Left lobe of liver (tissue), 2 donors: ENCODE data around the gene NIP7. TPM values are rescaled to one million over a fixed set of nuclear protein-coding genes. Genes with fewer than 3 reads are reported as not detected.
"Not testable (repeated sequence)": the region's sequence is repeated elsewhere in the genome, so short reads cannot be mapped to it uniquely, and the experiment has no call there.

Source experiments
- ATAC-seq: fragments of 200-7000 bp; cut with Tn5 transposase; one replicate; pipeline ENCODE4 v1.9.1; 2020; ENCODE audit warnings: mild to moderate bottlenecking, moderate library complexity
- DNase-seq: peaks from one replicate; pipeline ENCODE4 v3.0.0-alpha.2; 2020; ENCODE audit warnings: low spot score
- total RNA-seq: library from RNA; stranded (reverse); gene quantifications from one replicate; pipeline ENCODE4 v1.2.1, GENCODE V29; 2021
- donor health status: DM: no; HTN: no; CAD: no; lungs with moderate emphysema.
- donor health status: DM: no; HTN: yes; CAD: no.

Gene NIP7
- total RNA-seq, 1 donor from 2014 or later: 8.1 TPM

GRCh38 chr16:69338557-69339288 lies 849 bp upstream of the NIP7 start:
- peak; percentile 1 for ATAC-seq

GRCh38 chr16:69340095-69340644 lies 598 bp downstream of the NIP7 start:
- no peak for ATAC-seq

More at GRCh38 chr16:69338557-69339288, 849 bp upstream of the NIP7 start:
- no peak for DNase-seq

GRCh38 chr16:69344171-69344570 lies 4.6 kb downstream of the NIP7 start:
- no peak for DNase-seq
- ATAC-seq: no peak

More at GRCh38 chr16:69340095-69340644, 598 bp downstream of the NIP7 start:
- DNase-seq: no peak

GRCh38 chr16:69345923-69346322 lies 6.4 kb downstream of the NIP7 start:
- ATAC-seq (no peak), DNase-seq (no peak)

GRCh38 chr16:69346683-69347082 lies 7.1 kb downstream of the NIP7 start:
- DNase-seq: no peak
- ATAC-seq: no peak

GRCh38 chr16:69348222-69348621 lies 8.7 kb downstream of the NIP7 start:
- DNase-seq (no peak), ATAC-seq (no peak)

- ATAC-seq (no peak), DNase-seq (no peak)
Observed at GRCh38 chr16:69349536-69349935, 10.0 kb downstream of the NIP7 start.

GRCh38 chr16:69350536-69351133 lies 11.1 kb downstream of the NIP7 start:
- DNase-seq (no peak), ATAC-seq (peak; percentile 13)

GRCh38 chr16:69351309-69352027 lies 11.9 kb downstream of the NIP7 start, which contains the start of gene TMED6:
TMED6 (minus strand) TSS chr16:69351786; CDS start chr16:69351753, 33 bp downstream.
- DNase-seq (peak; percentile 74), ATAC-seq (peak; percentile 95)

- not testable (repeated sequence) for DNase-seq, ATAC-seq
Observed at GRCh38 chr16:69360070-69360469, 20.5 kb downstream of the NIP7 start.

GRCh38 chr16:69363281-69363717 lies 23.7 kb downstream of the NIP7 start:
- ATAC-seq: peak; percentile 62
- no peak for DNase-seq

GRCh38 chr16:69364088-69364487 lies 24.5 kb downstream of the NIP7 start:
- no peak for ATAC-seq

GRCh38 chr16:69365901-69366300 lies 26.3 kb downstream of the NIP7 start:
- DNase-seq (no peak), ATAC-seq (no peak)

More at GRCh38 chr16:69364088-69364487, 24.5 kb downstream of the NIP7 start:
- no peak for DNase-seq

- ATAC-seq (no peak), DNase-seq (peak; percentile 26)
Observed at GRCh38 chr16:69366431-69366830, 26.9 kb downstream of the NIP7 start.

- peak; percentile 15 for DNase-seq
- ATAC-seq: no peak
Observed at GRCh38 chr16:69367980-69368379, 28.4 kb downstream of the NIP7 start.

- no peak for DNase-seq
- ATAC-seq: no peak
Observed at GRCh38 chr16:69368866-69369265, 29.3 kb downstream of the NIP7 start.

GRCh38 chr16:69371564-69371963 lies 32.0 kb downstream of the NIP7 start:
- DNase-seq: no peak
- no peak for ATAC-seq

GRCh38 chr16:69373019-69373418 lies 33.4 kb downstream of the NIP7 start:
- ATAC-seq (peak; percentile 89), DNase-seq (no peak)

GRCh38 chr16:69376393-69377059 lies 37.0 kb downstream of the NIP7 start:
- ATAC-seq (no peak), DNase-seq (no peak)

- ATAC-seq (no peak), DNase-seq (no peak)
Observed at GRCh38 chr16:69378036-69378435, 38.5 kb downstream of the NIP7 start.

- DNase-seq (no peak), ATAC-seq (no peak)
Observed at GRCh38 chr16:69378760-69379159, 39.2 kb downstream of the NIP7 start.
